Lower leg skin (tissue), 4 donors: ENCODE measurements around the gene PDX1. TPM values are rescaled to one million over a fixed set of nuclear protein-coding genes. Genes with fewer than 3 reads are reported as not detected.

Experiments used
- DNase-seq, 2 donors: peaks; one replicate each; pipeline ENCODE4 v3.0.0-alpha.2; 2019; ENCODE audit warnings: low spot score in 2 of 2
- H3K4me3 ChIP-seq: fragments of 200-600 bp; sonication (generic); 2 replicates; pipeline ENCODE4 v1.5.1; 2017; ENCODE audit warnings: mild to moderate bottlenecking, low read depth; ENCODE audit not compliant: poor library complexity, severe bottlenecking
- CTCF ChIP-seq, 3 donors: fragments of 450-650 bp; IDR thresholded peaks; one replicate each; pipeline ENCODE4 v1.5.1; 2016; ENCODE audit warnings: antibody characterized with exemption in 3 of 3, mild to moderate bottlenecking in 3 of 3, moderate library complexity in 2 of 3
- POLR2A ChIP-seq, 2 donors: fragments of 450-650 bp; IDR thresholded peaks; one replicate each; pipeline ENCODE4 v1.6.1; 2016 to 2017; ENCODE audit warnings: antibody characterized with exemption in 2 of 2, mild to moderate bottlenecking in 1 of 2, moderate library complexity in 1 of 2
- WGBS, 2 donors: methylation state at CpG; one replicate each; pipeline ENCODE4 v1.1.5; 2018; 5-methylcytosine and 5-hydroxymethylcytosine counted together
- intact Hi-C: fragments of 100-400 bp; cut with DNase I; formaldehyde crosslinking; loops from one replicate; pipeline ENCODE4 v1.15.0; 2023; ENCODE audit warnings: low total_unique reads
- total RNA-seq, 4 donors: library from RNA; depleted of rRNA; stranded (reverse); fragments of >200 nt; gene quantifications; one replicate each; pipeline ENCODE4 v1.1.0, GENCODE V29; 2016

Gene PDX1
- total RNA-seq, 4 donors from 2014 or later: not detected

- intact Hi-C loops: loop anchor here (10.0 kb wide), 1 partner anchor 1295 kb away; no protein-coding TSS in a partner anchor
- no peak for DNase-seq
- TF ChIP-seq CTCF (IDR thresholded peaks at IDR 0.05) (no peak), POLR2A (IDR thresholded peaks at IDR 0.05) (no peak)
- 31 to 33% methylated on average over 14 of the region's 14 CpGs for WGBS, 2 donors
- H3K4me3 ChIP-seq: no peak overlapping the region
These were observed 40.2 kb downstream of the PDX1 start for GRCh38 chr13:27959976-27960361.

GRCh38 chr13:27960362-27961226 lies 40.8 kb downstream of the PDX1 start:
- peak in 1 of 2 donors; percentile 84 for DNase-seq
- H3K4me3 ChIP-seq: no peak overlapping the region
- intact Hi-C loops: loop anchor here (10.0 kb wide), 1 partner anchor 1294 kb away; no protein-coding TSS in a partner anchor
- no peak for TF ChIP-seq POLR2A (IDR thresholded peaks at IDR 0.05)
- TF ChIP-seq CTCF (IDR thresholded peaks at IDR 0.05): no peak
- WGBS, 2 donors: 2% methylated on average over 32 to 51 of the region's 73 CpGs

GRCh38 chr13:27961227-27962085 lies 41.7 kb downstream of the PDX1 start:
- H3K4me3 ChIP-seq: no peak overlapping the region
- intact Hi-C loops: loop anchor here (10.0 kb wide), 1 partner anchor 1293 kb away; no protein-coding TSS in a partner anchor
- peak in 1 of 2 donors; percentile 54 for DNase-seq
- WGBS, 2 donors: 9 to 11% methylated on average over 25 of the region's 25 CpGs
- no peak for TF ChIP-seq CTCF (IDR thresholded peaks at IDR 0.05)
- TF ChIP-seq POLR2A (IDR thresholded peaks at IDR 0.05): no peak

GRCh38 chr13:27962128-27962841 lies 42.5 kb downstream of the PDX1 start:
- H3K4me3 ChIP-seq: no peak overlapping the region
- TF ChIP-seq CTCF (IDR thresholded peaks at IDR 0.05) (no peak), POLR2A (IDR thresholded peaks at IDR 0.05) (no peak)
- 65 to 71% methylated on average over 6 of the region's 6 CpGs for WGBS, 2 donors
- intact Hi-C loops: loop anchor here (10.0 kb wide), 1 partner anchor 1293 kb away; no protein-coding TSS in a partner anchor
- peak in 1 of 2 donors; percentile 61 for DNase-seq

GRCh38 chr13:27962982-27963381 lies 43.2 kb downstream of the PDX1 start:
- no peak overlapping the region for H3K4me3 ChIP-seq
- 69% methylated on average over 8 to 9 of the region's 9 CpGs for WGBS, 2 donors
- DNase-seq: peak in 1 of 2 donors; percentile 80
- no peak for TF ChIP-seq POLR2A (IDR thresholded peaks at IDR 0.05)
- TF ChIP-seq CTCF (IDR thresholded peaks at IDR 0.05): no peak
- intact Hi-C loops: loop anchor here (10.0 kb wide), 1 partner anchor 1292 kb away; no protein-coding TSS in a partner anchor
